H1 (cell line): ENCODE measurements around the gene GRM8.

ENCODE experiments used
- EGR1 ChIP-seq: IDR thresholded peaks from 2 replicates; pipeline ENCODE4 v1.6.1; 2011; ENCODE audit warnings: low read depth, low read length, borderline replicate concordance
- EZH2 ChIP-seq: fragments of 200-600 bp; sonication (generic); IDR thresholded peaks from 2 replicates; pipeline ENCODE4 v1.7.1; 2012; ENCODE audit warnings: low read depth, mild to moderate bottlenecking, moderate library complexity, low read length, inconsistent platforms; ENCODE audit not compliant: severe bottlenecking
- MAFK ChIP-seq: IDR thresholded peaks from 2 replicates; pipeline ENCODE4 v1.6.1; 2012; ENCODE audit warnings: low read depth, mild to moderate bottlenecking, improper control_type of control experiment, low read length
- POLR2A ChIP-seq, 2 experiments: IDR thresholded peaks; 1 replicate in 1 of 2; 2 replicates in 1 of 2; pipeline ENCODE4 v1.6.1; 2011; ENCODE audit warnings: low read depth in 2 of 2, low read length in 2 of 2, mild to moderate bottlenecking in 2 of 2; ENCODE audit errors: control extremely low read depth in 1 of 2
- POLR2AphosphoS5 ChIP-seq: IDR thresholded peaks from 2 replicates; pipeline ENCODE4 v1.6.1; 2011; ENCODE audit warnings: low read depth, low read length
- RAD21 ChIP-seq, 2 experiments: IDR thresholded peaks in 1 of 2; conservative IDR thresholded peaks in 1 of 2; 2 replicates each; pipeline ENCODE4 v1.6.1; 2011; ENCODE audit warnings: low read depth in 2 of 2, low read length in 2 of 2, improper control_type of control experiment in 1 of 2, inconsistent platforms in 1 of 2, mild to moderate bottlenecking in 1 of 2, moderate library complexity in 1 of 2
- RXRA ChIP-seq: IDR thresholded peaks from 2 replicates; pipeline ENCODE4 v1.6.1; 2011; ENCODE audit warnings: low read depth, mild to moderate bottlenecking, low read length, moderate library complexity; ENCODE audit not compliant: insufficient read depth
- TAF1 ChIP-seq: IDR thresholded peaks from 2 replicates; pipeline ENCODE4 v1.6.1; 2011; ENCODE audit warnings: mild to moderate bottlenecking, low read depth, low read length
- ZNF274 ChIP-seq: IDR thresholded peaks from 2 replicates; pipeline ENCODE4 v1.7.0; 2012; ENCODE audit warnings: low read length, borderline replicate concordance; ENCODE audit errors: extremely low read depth
- TF ChIP-seq, protein P1 (sequence below), 3 experiments: IDR thresholded peaks; 1 replicate in 2 of 3; 2 replicates in 1 of 3; pipeline versions ENCODE4 v1.5.1 to v1.6.1; 2011; ENCODE audit warnings: low read length in 3 of 3, mild to moderate bottlenecking in 3 of 3, inconsistent platforms in 2 of 3, low read depth in 1 of 3, moderate library complexity in 1 of 3; ENCODE audit not compliant: insufficient read depth in 1 of 3; ENCODE audit errors: control extremely low read depth in 1 of 3
- TF ChIP-seq, protein P2 (sequence below): IDR thresholded peaks from 2 replicates; pipeline ENCODE4 v1.6.1; 2011; ENCODE audit warnings: low read length, improper control_type of control experiment

DNA sequence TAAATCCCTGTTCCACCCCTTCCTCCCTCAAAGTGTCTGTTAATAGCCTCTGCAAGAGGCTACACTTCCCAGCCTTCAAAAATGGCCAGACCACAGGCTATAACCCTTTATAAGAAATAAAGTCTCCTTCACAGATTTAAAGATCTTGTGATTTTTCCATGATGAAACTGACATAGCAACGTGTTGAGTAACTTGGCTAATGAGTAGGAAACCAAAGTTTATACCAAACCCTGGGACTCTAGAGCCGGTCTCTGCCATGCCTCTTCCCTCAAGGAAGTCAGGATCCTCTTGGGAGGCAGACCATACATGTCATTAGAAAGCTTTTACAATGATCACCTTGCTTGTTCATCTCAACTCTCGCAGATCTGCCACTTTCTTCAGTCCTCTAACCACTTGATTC, 44.4 kb downstream of the GRM8 start:
- TF ChIP-seq ZNF274 (no peak), EZH2 (no peak), EGR1 (no peak), TAF1 (no peak), RXRA (no peak), RAD21 (IDR thresholded peaks at IDR 0.05 in 1 of 2, conservative IDR thresholded peaks at IDR 0.05 in 1 of 2; ENCODE audit: low read depth in 2 of 2, low read length in 2 of 2) (no peak), MAFK (no peak), POLR2A (IDR thresholded peaks at IDR 0.05; ENCODE audit: control extremely low read depth in 1 of 2, low read depth in 2 of 2, low read length in 2 of 2) (no peak), POLR2AphosphoS5 (no peak)
- TF ChIP-seq, protein P1, sequence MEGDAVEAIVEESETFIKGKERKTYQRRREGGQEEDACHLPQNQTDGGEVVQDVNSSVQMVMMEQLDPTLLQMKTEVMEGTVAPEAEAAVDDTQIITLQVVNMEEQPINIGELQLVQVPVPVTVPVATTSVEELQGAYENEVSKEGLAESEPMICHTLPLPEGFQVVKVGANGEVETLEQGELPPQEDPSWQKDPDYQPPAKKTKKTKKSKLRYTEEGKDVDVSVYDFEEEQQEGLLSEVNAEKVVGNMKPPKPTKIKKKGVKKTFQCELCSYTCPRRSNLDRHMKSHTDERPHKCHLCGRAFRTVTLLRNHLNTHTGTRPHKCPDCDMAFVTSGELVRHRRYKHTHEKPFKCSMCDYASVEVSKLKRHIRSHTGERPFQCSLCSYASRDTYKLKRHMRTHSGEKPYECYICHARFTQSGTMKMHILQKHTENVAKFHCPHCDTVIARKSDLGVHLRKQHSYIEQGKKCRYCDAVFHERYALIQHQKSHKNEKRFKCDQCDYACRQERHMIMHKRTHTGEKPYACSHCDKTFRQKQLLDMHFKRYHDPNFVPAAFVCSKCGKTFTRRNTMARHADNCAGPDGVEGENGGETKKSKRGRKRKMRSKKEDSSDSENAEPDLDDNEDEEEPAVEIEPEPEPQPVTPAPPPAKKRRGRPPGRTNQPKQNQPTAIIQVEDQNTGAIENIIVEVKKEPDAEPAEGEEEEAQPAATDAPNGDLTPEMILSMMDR (IDR thresholded peaks at IDR 0.05; ENCODE audit: control extremely low read depth in 1 of 3, insufficient read depth in 1 of 3, low read depth in 1 of 3, low read length in 3 of 3), result no peak
- TF ChIP-seq, protein P2, sequence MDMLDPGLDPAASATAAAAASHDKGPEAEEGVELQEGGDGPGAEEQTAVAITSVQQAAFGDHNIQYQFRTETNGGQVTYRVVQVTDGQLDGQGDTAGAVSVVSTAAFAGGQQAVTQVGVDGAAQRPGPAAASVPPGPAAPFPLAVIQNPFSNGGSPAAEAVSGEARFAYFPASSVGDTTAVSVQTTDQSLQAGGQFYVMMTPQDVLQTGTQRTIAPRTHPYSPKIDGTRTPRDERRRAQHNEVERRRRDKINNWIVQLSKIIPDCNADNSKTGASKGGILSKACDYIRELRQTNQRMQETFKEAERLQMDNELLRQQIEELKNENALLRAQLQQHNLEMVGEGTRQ, result no peak
